Ovary (tissue), 3 donors: ENCODE data around the gene DNAJC6.

Experiments
- EP300 ChIP-seq: sonication (generic); formaldehyde crosslinking; IDR thresholded peaks from one replicate; pipeline ENCODE4 v1.6.1; 2017; ENCODE audit warnings: antibody characterized with exemption
- TF ChIP-seq, protein P1 (sequence below), 3 donors: fragments of 450-650 bp in 2 of 3; fragments of 200-600 bp in 1 of 3; IDR thresholded peaks; one replicate each; pipeline versions ENCODE4 v1.5.1 to v1.8.0; 2016 to 2022; ENCODE audit warnings: antibody characterized with exemption in 3 of 3, mild to moderate bottlenecking in 1 of 3
- donor health status: DM: no; HTN: no; CAD: no.

DNA sequence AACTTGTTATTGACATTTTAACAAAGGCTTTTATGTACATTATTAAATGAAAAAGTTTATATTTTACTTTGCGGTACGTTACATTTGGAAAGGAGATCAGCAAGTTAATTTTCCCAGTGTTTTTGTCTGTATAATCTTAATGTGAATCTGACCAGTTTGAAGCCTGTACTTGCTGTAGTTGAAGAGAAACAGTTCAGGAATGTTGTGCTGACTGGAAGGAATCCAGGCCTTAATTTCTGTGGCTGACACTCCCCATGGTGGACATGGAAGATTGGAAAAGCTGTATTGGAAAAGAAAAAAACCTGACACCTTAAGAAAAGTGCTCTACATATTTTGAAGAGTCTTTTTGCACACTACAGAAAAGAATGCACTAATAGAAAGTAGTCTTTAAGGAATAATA lies 126.6 kb downstream of the DNAJC6 start:
- TF ChIP-seq EP300: no peak
- TF ChIP-seq, protein P1, sequence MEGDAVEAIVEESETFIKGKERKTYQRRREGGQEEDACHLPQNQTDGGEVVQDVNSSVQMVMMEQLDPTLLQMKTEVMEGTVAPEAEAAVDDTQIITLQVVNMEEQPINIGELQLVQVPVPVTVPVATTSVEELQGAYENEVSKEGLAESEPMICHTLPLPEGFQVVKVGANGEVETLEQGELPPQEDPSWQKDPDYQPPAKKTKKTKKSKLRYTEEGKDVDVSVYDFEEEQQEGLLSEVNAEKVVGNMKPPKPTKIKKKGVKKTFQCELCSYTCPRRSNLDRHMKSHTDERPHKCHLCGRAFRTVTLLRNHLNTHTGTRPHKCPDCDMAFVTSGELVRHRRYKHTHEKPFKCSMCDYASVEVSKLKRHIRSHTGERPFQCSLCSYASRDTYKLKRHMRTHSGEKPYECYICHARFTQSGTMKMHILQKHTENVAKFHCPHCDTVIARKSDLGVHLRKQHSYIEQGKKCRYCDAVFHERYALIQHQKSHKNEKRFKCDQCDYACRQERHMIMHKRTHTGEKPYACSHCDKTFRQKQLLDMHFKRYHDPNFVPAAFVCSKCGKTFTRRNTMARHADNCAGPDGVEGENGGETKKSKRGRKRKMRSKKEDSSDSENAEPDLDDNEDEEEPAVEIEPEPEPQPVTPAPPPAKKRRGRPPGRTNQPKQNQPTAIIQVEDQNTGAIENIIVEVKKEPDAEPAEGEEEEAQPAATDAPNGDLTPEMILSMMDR (IDR thresholded peaks at IDR 0.05): no peak
